HG03095 (cell line): Measurements from ENCODE around the gene EMX1.

Experiments
- ATAC-seq: cut with Tn5 transposase; IDR thresholded peaks from one replicate; pipeline ENCODE4 v1.9.1; 2021; ENCODE audit warnings: moderate library complexity; ENCODE audit not compliant: unreplicated experiment

EMX1 gene

DNA sequence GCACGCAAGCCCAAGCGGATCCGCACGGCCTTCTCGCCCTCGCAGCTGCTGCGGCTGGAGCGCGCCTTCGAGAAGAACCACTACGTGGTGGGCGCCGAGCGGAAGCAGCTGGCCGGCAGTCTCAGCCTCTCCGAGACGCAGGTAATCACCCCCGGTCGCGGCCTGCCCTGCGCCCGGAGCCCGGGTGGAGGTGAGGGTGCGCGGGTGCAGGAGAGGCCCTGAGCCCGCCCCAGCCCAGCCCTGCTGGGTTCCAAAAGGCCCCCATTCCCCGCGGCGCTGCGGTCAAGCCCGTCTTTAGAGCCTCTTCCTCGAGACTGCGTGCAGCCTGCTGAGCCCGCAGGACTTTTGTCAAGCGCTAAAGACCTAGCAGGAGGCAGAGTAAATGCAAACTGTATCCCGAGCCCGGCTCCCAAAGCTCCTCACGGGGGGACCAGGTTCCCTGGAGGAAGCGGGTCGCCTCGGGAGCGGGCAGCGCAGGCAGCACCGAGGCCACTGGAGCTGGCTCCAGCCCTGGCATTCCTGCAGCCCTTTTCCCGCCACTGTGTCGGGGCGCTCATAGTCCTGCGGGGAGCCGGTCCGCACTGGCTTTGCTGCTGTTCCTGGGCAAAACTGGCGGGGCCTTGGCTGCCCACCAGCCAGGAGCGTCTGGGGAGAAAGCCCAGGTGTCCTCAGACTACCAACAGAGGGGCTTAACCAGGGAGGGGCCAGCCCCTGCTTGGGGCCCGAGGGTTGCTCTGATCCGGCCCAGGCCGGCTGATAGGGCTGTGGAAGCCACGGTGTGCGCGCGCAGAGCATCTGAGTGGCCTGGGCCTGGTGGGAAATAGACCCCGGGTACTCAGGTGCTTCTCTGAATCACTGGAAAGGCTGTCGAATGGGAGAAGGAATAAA is 7.3 kb downstream of the EMX1 start:
- ATAC-seq, result no peak

DNA sequence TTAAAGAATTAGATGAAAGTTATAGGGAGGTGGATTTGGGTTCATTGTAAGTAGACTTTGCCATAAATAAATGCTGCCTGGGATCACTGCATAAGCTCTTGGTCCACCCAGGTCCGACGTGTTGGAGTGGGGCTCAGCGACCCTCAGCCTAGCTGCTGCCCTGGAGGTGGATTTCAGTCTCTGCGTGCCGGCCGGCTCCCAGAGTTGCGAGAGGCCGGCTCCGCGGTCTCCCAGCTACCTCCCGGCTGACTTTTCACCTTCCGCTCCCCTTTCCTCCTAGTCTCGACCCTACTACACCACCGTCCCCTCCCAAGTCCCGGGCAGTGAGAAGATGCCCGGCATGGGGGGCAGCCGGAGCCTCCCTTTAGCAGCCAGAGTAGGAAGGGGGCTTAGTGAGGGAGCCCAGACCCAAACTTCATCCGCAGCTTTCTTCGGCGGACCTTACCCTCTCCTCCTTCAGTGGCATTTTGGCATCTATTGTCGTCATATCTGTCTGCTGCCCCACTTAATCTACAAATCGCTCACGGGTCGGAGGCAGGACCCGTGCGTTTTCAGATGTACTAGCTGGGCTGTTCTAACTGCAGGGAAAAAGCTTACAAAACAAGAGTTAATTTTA is 8.1 kb downstream of the EMX1 start:
- ATAC-seq, result no peak

- no peak for ATAC-seq
Observed at GRCh38 chr2:72926368-72926767, 9.0 kb downstream of the EMX1 start.

DNA sequence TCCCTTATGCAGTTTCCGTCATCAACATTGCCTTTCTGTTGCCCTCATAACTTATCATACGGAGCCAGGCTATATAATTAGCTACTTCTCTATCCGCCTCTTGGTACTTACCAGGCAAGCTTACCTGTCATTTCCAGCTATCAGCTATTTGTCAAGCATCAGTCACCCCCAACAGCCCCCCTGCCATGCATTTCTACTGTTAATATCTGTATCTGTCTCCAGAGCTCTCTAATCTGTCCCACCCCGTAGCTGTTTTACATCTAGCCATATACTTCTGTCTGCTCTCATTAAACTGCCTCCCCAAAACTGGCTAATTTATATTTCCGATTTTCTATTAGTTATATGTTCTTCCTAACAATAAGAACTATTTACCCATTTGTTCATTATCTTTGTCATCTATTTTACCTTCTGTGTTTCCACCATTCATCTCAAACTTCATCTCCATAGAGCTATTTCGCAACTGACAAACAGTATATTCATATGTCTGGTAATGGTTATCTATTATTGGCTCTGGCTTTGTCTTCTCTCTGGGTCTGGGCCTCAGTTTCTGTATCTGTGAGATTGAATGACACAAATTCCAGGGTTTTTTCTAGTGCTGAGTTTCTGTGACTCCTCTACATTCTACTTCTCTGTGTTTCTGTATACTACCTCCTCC is 9.6 kb downstream of the EMX1 start:
- no peak for ATAC-seq

GRCh38 chr2:72927619-72928550 is 10.6 kb downstream of the EMX1 start:
- no peak for ATAC-seq

DNA sequence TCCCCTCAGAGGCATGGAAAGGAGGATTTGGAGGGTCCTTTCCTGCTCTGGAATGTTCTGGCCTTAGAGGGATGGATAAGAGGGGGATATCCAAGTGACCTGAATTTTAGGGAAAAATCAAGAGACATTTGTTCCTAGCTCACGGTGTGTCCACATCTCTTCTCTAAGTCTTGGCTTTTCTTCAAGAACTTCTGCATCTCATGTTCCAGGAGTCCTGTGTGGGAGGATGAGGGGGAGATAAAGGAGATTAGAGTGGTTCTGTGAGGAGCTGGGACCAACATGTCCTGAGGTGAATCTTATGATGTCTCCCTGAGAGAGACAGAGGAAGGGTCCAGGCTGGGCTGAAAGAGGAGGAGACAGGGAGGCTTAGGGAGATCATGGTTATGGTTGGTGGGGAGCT is 11.7 kb downstream of the EMX1 start:
- no peak for ATAC-seq

- ATAC-seq, result no peak
Observed at GRCh38 chr2:72931280-72931910, 14.1 kb downstream of the EMX1 start.

DNA sequence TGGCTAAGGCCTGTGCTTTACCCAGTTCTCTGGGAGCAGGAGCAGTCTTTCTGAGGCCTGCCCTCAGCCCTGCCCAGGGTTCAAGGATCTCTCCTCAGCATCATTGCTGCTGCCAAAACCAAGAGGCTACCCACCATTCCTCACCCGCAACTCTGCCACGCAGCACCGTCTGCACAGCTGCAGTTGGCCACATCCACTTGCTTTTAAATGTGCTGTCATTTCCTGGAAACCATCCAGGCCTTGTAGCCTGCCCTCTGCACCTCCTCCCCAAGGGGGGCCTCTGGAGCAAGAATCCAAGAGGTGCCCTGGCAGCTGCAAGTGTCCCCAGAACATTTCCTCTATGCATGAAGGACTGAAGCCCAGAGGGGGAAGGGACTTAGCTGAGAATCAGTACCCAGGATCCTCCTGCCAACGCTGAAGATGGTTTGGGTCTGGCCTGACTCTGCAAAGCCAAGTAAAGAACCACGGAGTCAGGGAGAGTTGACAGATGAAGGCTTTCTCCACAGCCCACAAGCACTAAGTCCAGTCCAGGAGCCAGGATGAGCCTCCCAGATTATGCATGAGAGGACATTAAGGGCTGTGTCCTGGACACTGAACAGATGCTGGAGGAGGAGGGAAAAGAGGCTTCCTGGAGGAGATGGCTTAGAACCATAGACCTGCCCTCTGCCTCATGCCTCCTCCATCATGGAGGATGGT is 14.9 kb downstream of the EMX1 start:
- ATAC-seq, result no peak

DNA sequence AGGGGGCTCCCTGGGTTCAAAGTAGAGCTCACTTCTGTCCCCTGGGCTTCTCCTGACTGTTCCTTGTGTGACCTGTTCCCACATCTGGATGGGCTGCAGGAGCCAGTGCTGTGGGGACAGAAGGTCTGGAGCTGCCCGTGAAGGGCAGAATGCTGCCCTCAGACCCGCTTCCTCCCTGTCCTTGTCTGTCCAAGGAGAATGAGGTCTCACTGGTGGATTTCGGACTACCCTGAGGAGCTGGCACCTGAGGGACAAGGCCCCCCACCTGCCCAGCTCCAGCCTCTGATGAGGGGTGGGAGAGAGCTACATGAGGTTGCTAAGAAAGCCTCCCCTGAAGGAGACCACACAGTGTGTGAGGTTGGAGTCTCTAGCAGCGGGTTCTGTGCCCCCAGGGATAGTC is 15.5 kb downstream of the EMX1 start:
- no peak for ATAC-seq

GRCh38 chr2:72933207-72933606 is 15.9 kb downstream of the EMX1 start:
- ATAC-seq, result no peak

- no peak for ATAC-seq
Observed at GRCh38 chr2:72933646-72934151, 16.4 kb downstream of the EMX1 start.

DNA sequence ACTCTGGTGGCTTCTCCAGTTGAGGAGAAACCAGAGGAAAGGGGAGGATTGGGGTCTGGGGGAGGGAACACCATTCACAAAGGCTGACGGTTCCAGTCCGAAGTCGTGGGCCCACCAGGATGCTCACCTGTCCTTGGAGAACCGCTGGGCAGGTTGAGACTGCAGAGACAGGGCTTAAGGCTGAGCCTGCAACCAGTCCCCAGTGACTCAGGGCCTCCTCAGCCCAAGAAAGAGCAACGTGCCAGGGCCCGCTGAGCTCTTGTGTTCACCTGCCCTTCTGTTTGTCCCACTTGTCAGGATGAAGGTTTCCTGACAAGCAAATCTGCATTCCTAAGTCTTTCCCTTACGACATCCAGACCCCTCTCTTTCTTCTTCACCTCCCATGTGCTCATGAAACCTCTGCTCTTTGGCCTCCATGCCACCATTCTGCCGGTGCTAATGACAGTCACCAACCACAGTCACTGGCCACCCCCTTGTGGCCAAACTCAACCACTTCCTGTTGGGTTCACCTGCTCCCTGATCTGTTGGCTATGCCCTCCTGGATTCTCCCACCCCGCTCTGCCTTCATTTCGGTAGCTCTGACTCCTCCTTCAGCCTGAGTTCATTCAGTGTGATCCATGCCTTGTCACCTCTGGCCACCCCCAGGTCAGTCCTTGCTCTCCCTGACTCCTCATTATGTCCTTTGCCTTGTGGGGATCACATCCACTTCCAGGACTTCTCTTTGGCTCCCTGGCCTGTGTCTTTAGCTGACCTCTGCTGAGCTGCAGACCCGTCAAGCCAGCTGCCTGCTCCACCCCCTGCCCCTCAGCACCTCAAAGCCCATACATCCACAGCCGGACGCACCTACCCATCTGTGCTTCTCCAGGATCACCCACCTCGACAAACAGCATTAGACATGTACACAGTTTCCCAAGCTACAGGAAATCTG is 17.6 kb downstream of the EMX1 start:
- peak; percentile 48 for ATAC-seq

DNA sequence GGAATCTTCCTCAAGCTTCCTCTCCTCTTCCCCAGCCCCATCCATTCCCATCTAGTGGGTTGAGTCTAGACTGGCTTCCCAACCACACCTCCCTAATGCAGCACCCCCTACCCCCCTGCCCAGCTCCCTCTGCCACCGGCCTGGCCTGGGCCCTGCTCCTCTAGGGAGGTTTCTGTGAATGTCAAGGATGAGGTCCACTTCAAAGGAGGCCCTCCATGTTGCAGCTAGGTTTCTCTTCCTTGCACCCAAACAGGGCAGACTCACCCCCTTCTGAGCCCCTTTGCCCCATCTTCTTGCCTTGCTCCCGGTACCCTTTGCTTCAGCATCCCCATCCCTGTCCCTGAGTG is 18.3 kb downstream of the EMX1 start:
- no peak for ATAC-seq

DNA sequence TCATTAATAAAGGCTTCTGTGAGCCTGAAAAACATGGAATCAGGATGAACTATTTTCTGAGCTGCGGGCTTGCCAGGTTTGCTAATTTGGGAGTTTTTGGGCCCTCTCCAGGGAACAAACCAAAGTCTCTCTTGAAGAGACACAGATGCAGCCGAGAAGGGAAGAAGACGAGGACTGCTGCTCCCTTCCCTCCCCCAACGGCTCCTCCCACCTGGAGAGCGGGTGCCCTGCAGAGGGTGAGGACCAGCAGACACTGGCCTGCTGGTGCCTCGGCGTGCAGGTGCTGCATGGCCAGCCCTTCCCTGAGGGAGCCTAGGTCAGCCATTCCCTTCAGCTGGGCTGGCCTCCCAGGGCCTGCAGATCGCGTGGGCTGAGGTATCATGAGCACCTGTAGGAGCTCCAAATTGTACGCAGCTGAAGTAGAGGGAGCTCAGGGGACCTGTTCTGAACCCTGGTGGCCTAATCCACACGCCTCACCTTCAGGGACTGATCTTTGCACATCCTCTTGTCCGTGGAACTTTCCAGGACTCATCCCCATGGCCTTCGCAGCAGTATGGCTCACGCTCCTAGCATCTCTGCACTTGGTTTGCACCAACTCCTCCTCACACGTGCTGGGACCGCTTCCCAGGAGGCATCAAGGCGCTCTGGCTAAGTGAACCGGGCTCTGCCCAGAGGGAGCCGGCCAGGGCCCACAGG is 19.5 kb downstream of the EMX1 start:
- ATAC-seq, result no peak

DNA sequence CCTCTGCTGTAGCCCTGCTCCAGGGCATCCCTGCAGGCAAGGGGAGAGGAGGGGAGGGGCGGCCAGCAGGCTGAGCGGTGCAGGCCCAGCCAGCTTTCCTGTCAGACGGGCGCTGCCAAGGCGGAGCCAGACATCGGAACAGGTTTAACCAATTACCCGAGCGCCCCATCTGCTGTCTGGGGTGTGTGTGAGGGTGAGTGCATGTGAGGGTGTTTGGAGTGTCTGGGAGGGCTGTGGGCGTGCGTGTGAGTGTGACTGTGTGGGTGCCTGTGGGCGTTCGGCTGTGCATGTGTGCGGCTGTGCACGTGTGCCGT is 20.0 kb downstream of the EMX1 start:
- no peak for ATAC-seq

DNA sequence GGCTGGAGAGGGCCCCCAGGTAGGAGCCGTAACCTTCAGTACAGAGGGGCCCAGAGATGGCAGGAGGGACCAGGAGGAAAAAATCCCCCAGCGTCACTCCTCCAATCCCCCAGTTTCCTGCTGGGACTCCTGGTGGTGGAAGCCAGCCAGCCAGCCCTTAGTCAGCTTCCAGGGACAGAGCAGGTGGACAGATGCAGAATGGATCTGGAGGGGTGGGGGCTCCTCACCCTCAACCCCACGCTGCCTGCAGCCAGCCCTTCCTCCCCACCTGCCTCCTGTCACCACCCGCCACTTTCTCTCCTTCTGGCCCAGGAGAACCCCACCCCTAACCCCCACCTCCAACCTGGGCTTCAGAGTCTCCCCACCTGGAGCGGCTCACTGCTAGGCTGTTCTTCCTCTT is 21.1 kb downstream of the EMX1 start:
- no peak for ATAC-seq

- ATAC-seq, result no peak
Observed at GRCh38 chr2:72940361-72940760, 23.0 kb downstream of the EMX1 start.

GRCh38 chr2:72940786-72941185 is 23.5 kb downstream of the EMX1 start:
- ATAC-seq, result no peak
